NT2/D1 (cell line): ENCODE data around the gene PALD1.

Experiments used
- SUZ12 ChIP-seq: IDR thresholded peaks from 2 replicates; pipeline ENCODE4 v1.6.1; 2011; ENCODE audit not compliant: insufficient read length, insufficient read depth; ENCODE audit errors: extremely low read depth
- YY1 ChIP-seq: IDR thresholded peaks from 2 replicates; pipeline ENCODE4 v1.6.1; 2011; ENCODE audit not compliant: insufficient read length, insufficient read depth
- ZNF274 ChIP-seq: IDR thresholded peaks from 2 replicates; pipeline ENCODE4 v1.6.1; 2011; ENCODE audit warnings: mild to moderate bottlenecking, low read depth, low read length

DNA sequence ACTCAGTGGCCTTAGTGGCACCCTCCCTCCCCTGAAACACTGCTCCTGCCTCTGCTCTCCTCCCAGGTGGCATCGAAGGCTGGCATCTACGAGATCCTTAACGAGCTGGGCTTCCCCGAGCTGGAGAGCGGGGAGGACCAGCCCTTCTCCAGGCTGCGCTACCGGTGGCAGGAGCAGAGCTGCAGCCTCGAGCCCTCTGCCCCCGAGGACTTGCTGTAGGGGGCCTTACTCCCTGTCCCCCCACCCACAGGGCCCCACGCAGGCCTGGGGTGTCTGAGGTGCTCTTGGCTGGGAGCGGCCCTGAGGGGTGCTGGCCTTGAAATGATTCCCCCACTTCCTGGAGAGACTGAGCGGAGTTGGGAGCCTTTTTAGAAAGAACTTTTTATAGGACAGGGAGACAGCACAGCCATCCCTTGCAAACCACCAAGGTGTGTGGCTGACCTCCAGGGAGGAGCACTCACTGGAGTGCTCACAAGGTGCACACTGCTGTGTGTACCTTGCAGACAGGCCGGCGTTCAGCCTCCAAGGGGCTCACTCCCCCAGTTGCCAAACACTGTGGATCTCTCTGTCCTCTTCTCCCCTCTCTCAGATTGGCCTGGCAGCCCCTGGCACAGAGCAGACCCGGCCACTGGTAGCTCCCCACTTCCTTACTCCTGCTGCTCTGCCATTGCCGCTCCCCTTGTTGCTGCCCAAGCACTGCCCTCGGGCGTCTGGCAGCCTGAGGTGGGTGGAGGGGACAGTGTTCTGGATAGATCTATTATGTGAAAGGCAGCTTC is 88.1 kb downstream of the PALD1 start:
- no peak for TF ChIP-seq SUZ12
- no peak for TF ChIP-seq YY1
- TF ChIP-seq ZNF274 = no peak
